Cardiac fibroblast (primary cell): Measurements from ENCODE around the gene NOVA2.
A peak's percentile ranks its signal among the peaks of the same experiment; 100 is the strongest.

Experiments used
- DNase-seq, 2 donors: peaks; one replicate each; pipeline versions ENCODE4 v3.0.0 to v3.0.0-alpha.2; 2010; ENCODE audit warnings: low read depth in 2 of 2
- H3K4me3 ChIP-seq, 2 donors: replicated peaks in 1 of 2; 1 replicate in 1 of 2; 2 replicates in 1 of 2; pipeline ENCODE4 v1.5.1; 2011; ENCODE audit warnings: low read depth in 2 of 2, low read length in 2 of 2, mild to moderate bottlenecking in 2 of 2, moderate library complexity in 1 of 2
- CTCF ChIP-seq: IDR thresholded peaks from one replicate; pipeline ENCODE4 v1.5.1; 2011; ENCODE audit warnings: low read depth, mild to moderate bottlenecking, low read length, inconsistent platforms

The NOVA2 gene

GRCh38 chr19:45973553-45974338, at the start of gene NOVA2:
NOVA2 (minus strand) TSS chr19:45973865; CDS start chr19:45973351, 514 bp downstream.
- H3K4me3 ChIP-seq: peak within 1 kb of the TSS; percentile 57 to 59
- peak; percentile 72 to 81 for DNase-seq
- TF ChIP-seq CTCF: no peak

GRCh38 chr19:46023311-46023779, 49.7 kb upstream of the NOVA2 start:
- DNase-seq: no peak
- no peak overlapping the region for H3K4me3 ChIP-seq
- no peak for TF ChIP-seq CTCF

- no peak within 1 kb of the TSS for H3K4me3 ChIP-seq
- TF ChIP-seq CTCF: no peak
- no peak for DNase-seq
These were observed 49.0 kb upstream of the NOVA2 start, which contains the start of gene PGLYRP1 for GRCh38 chr19:46022431-46023310. PGLYRP1 (minus strand) TSS chr19:46023053; CDS start chr19:46023021, 32 bp downstream.

GRCh38 chr19:46022061-46022430, 48.4 kb upstream of the NOVA2 start:
- no peak for DNase-seq
- H3K4me3 ChIP-seq: no peak overlapping the region
- TF ChIP-seq CTCF: no peak

GRCh38 chr19:46021531-46022041, 47.9 kb upstream of the NOVA2 start:
- no peak for DNase-seq
- no peak overlapping the region for H3K4me3 ChIP-seq
- peak; percentile 1 for TF ChIP-seq CTCF

GRCh38 chr19:46020819-46021125, 47.1 kb upstream of the NOVA2 start:
- no peak for DNase-seq
- TF ChIP-seq CTCF: no peak
- no peak overlapping the region for H3K4me3 ChIP-seq
